ENCODE results near the gene ANKRD29.

Gene ANKRD29

GRCh38 chr18:23662309-23663263 lies at the start of gene ANKRD29:
Gene ANKRD29 (minus strand): TSS chr18:23662911. CDS start chr18:23662730, 181 bp downstream.
- DNase-seq (ENCODE audit: low read depth, low spot score), result no peak

GRCh38 chr18:23712445-23712844 lies 49.7 kb upstream of the ANKRD29 start:
- no peak for DNase-seq (ENCODE audit: low read depth, low spot score)

GRCh38 chr18:23711426-23711825 lies 48.7 kb upstream of the ANKRD29 start:
- DNase-seq (ENCODE audit: low read depth, low spot score), result no peak

- no peak for DNase-seq (ENCODE audit: low read depth, low spot score)
Observed at GRCh38 chr18:23710946-23711345, 48.2 kb upstream of the ANKRD29 start.

GRCh38 chr18:23710068-23710527 lies 47.4 kb upstream of the ANKRD29 start:
- DNase-seq (ENCODE audit: low read depth, low spot score), result no peak

GRCh38 chr18:23706971-23707640 lies 44.4 kb upstream of the ANKRD29 start:
- no peak for DNase-seq (ENCODE audit: low read depth, low spot score)

- no peak for DNase-seq (ENCODE audit: low read depth, low spot score)
Observed at GRCh38 chr18:23704806-23705205, 42.1 kb upstream of the ANKRD29 start.

GRCh38 chr18:23703987-23704384 lies 41.3 kb upstream of the ANKRD29 start:
- DNase-seq (ENCODE audit: low read depth, low spot score), result no peak

GRCh38 chr18:23703057-23703986 lies 40.6 kb upstream of the ANKRD29 start:
- no peak for DNase-seq (ENCODE audit: low read depth, low spot score)

- no peak for DNase-seq (ENCODE audit: low read depth, low spot score)
Observed at GRCh38 chr18:23702606-23703005, 39.9 kb upstream of the ANKRD29 start.

GRCh38 chr18:23701544-23702064 lies 38.9 kb upstream of the ANKRD29 start:
- DNase-seq (ENCODE audit: low read depth, low spot score), result no peak

- DNase-seq (ENCODE audit: low read depth, low spot score), result no peak
Observed at GRCh38 chr18:23701017-23701416, 38.3 kb upstream of the ANKRD29 start.

GRCh38 chr18:23694637-23695430 lies 32.1 kb upstream of the ANKRD29 start:
- DNase-seq (ENCODE audit: low read depth, low spot score), result no peak

GRCh38 chr18:23693846-23694245 lies 31.1 kb upstream of the ANKRD29 start:
- DNase-seq (ENCODE audit: low read depth, low spot score), result no peak

GRCh38 chr18:23690505-23691068 lies 27.9 kb upstream of the ANKRD29 start:
- DNase-seq (ENCODE audit: low read depth, low spot score), result no peak

GRCh38 chr18:23689616-23690504 lies 27.1 kb upstream of the ANKRD29 start:
- no peak for DNase-seq (ENCODE audit: low read depth, low spot score)

- DNase-seq (ENCODE audit: low read depth, low spot score), result no peak
Observed at GRCh38 chr18:23689031-23689615, 26.4 kb upstream of the ANKRD29 start, which contains the start of gene LAMA3. Gene LAMA3 (plus strand): TSS chr18:23689453. CDS start chr18:23689684, 231 bp downstream.

GRCh38 chr18:23688528-23688927 lies 25.8 kb upstream of the ANKRD29 start:
- DNase-seq (ENCODE audit: low read depth, low spot score), result no peak

All from activated naive CD8-positive, alpha-beta T cell treated with anti-CD3 and anti-CD28 coated beads, Interleukin-2, amount 50 U/mL, for 16 hours (primary cell).